Endometrial microvascular endothelial cells (primary cell): ENCODE measurements around the gene NRXN3. TPM values are rescaled to one million over a fixed set of nuclear protein-coding genes. Genes with fewer than 3 reads are reported as not detected.

Experiments used
- in situ Hi-C: cut with HindIII; loops from 2 replicates; pipeline ENCODE4 v1.10.0; 2017; ENCODE audit warnings: low sequenced_read_pairs, low pct_unique_long_range_greater_than_20kb; ENCODE audit errors: inconsistent ontology term
- total RNA-seq: library from RNA; depleted of rRNA; stranded (reverse); fragments of >200 nt; gene quantifications from one replicate; pipeline ENCODE4 v1.2.3, GENCODE V29; 2015; ENCODE audit errors: inconsistent ontology term

NRXN3 gene
- total RNA-seq, 1 donor from 2014 or later, result 0.09 TPM

DNA sequence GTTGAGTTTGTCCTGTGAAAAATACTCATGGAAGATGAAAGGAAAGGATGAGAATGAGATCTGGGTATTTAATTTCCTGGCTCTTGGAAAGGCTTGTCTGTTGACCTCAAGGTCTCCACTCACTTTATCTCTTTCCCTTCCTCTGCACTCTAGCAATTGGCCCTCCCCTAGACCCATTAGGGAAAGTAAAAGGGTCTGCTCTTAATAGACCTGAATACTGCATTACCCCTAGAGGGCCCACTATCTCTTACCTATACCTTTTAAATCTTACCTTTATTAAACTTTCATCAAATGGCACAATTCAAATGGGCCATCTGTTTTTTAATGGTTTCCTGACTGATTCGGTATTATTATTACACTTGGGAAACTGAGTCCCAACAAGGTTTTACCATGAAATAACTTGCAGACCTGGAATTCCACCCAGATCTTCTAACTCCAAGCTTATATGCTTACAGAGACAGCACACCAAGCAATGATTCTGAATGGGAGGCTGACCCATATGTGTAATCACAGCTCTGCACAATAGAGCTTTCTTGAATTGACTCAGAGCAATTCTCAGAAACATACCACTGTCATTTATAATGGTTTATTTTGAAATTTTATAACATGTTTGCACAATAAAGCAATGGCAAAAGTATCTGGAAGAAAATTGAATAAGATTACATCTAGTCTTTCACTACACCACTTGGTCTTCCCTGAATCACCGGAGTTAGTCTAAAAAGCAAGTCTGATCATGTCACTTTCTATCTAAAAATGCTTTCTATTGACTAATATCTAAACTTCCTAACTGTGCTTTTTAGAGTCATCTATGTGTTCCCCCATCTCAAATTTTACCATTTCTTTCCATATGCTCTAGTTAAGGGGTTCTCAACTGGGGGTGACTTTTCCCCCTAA, 618.5 kb downstream of the NRXN3 start:
- in situ Hi-C loops, result no loop called here

DNA sequence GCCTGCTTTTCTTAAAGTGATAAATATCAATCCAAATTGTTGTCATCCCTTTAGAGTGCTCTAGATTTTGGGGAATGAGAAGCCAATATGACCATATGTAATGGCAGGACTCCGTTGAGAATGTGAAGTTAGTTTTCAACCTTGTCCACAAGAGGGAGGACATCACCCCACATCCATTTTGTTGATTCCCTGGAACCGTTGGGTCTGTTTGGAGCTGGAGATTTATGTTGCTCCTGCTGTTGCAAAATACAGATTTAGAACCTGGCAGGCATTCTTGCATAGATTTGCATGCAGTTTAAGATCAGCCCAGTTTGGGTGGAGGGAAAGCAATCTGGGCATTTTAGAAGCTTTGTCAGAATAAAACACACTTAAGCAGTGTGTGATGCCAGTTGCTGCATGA, 620.1 kb downstream of the NRXN3 start:
- in situ Hi-C loops, result no loop called here

DNA sequence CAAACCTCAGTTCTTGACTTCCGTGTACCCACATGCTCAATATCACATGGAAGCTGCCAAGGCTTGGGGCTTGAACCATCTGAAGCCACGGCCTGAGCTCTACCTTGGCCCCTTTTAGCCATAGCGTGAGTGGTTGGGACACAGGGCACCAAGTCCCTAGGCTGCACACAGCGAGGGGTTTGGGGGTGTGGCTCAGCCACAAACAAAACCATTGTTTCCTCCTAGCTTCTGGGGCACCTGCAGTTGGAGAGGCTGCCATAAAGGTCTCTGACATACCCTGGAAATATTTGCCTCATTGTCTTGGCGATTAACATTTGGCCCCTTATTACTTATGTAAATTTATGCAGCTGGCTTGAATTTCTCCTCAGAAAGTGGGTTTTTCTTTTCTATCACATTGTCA, 628.6 kb downstream of the NRXN3 start:
- in situ Hi-C loops, result no loop called here

DNA sequence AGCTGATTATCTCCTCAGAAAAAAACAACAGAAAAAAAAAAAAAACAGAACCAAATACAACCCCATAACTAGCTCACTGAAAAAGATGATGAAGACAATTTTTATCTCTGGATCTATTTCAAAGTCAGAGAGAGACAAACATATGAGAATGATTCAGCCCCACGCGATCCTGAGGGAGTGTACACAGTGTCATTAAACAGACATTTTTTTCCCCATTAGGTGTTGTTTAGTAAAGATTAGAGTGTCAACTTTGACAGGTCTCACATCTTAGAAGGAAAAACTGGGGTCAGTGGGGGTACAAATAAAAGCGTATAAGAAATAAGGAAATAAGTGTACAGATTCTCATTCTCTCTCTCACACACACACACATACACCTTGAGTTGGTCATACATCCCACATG, 635.4 kb downstream of the NRXN3 start:
- in situ Hi-C loops, result no loop called here

GRCh38 chr14:78823035-78823434, 652.9 kb downstream of the NRXN3 start:
- in situ Hi-C loops, result no loop called here

DNA sequence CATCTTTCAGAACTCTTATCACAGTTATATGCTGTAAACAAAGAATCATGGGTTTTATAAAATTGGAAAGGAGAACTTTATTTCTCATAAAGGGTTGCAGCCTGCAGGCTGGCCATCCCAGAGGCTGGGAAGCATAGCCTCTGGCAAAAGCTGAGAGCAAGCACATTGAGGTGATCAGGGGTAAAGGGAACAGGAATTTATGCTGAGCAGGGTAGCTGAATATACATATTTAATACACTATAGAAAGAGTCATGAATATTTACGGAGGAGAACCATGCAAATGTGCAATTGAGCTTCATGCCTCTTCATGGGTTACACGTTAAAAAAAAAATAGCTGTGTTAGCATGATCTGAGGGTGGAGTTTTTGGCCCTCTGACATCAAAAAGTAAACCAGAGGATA, 653.3 kb downstream of the NRXN3 start:
- in situ Hi-C loops, result no loop called here

DNA sequence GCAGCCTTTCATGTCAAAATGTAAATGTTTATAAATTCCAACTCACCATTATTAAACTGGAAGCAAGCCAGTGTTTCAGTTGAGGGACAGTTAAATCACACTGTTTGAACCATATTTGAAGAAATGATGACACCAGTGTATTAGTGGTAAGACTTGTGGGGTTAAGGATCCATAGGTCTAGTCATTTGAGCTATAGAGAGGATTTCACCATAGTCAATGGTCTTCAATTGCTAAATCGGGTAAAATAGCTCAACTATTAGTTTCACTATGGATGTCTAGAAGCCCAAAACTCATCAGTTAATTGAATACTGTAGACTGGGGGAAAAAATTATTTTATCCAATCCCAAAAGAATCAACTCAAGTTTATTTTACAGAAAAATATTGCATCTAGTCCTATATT, 659.1 kb downstream of the NRXN3 start:
- in situ Hi-C loops, result no loop called here

GRCh38 chr14:78834766-78835451, 664.7 kb downstream of the NRXN3 start:
- in situ Hi-C loops, result no loop called here

GRCh38 chr14:78835909-78836308, 665.7 kb downstream of the NRXN3 start:
- in situ Hi-C loops, result no loop called here

DNA sequence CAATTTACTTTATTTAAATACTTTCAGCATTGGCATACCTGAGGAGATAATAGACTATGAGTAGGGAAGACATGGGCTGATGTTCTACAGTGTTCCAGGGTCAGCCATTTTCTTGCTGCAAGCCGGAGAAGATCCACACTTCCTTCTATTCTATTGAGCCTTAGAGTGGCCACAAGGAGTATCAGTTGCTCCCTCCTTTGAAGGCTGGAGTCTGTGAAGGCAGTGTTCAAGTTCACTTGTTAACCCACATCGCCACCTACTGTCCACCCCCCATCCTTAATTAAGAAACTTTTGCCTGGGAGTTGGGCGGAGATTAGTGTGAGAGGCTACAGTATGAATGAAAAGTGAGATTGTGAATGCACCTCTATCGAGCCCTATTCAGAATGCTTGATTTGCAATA, 666.6 kb downstream of the NRXN3 start:
- in situ Hi-C loops, result no loop called here

- in situ Hi-C loops, result no loop called here
Measured at GRCh38 chr14:78838959-78839358, 668.8 kb downstream of the NRXN3 start.

DNA sequence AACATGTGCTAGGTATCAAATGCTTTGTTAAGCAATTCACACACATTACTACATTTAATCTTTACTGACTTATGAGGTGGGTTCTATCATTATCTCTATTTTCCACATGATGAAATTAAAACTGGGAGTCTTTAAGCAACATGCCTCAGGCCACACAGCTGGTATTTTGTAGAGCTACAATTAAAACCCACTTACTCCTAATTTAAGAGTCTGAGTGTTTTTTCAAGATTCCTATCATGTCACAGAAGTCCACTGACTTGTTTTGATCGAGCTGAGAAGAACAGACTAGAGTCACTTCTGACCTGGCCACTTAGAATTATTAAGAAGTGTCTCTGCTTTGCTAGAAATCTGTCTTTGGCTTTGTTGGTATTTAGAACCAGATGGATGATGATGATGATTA, 670.7 kb downstream of the NRXN3 start:
- in situ Hi-C loops, result no loop called here

DNA sequence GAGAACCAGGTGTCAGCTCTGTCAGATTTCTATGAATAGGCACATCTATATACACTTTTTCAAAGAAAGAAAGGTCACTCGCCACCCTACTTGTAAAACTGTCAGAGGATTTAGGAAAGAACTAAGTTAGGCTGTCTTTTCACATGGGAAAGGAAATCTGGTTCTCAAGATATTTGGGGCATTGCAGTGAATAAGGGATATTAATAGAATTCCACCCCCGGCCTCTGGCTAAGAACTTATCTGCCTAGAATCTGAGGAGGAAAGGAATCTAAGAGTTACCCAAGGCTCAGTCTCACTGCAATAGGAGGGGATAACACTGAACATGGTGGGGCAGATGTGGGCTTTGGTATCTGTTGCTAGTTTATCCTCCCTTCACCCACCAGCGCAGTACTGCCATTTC, 677.6 kb downstream of the NRXN3 start:
- in situ Hi-C loops, result no loop called here

DNA sequence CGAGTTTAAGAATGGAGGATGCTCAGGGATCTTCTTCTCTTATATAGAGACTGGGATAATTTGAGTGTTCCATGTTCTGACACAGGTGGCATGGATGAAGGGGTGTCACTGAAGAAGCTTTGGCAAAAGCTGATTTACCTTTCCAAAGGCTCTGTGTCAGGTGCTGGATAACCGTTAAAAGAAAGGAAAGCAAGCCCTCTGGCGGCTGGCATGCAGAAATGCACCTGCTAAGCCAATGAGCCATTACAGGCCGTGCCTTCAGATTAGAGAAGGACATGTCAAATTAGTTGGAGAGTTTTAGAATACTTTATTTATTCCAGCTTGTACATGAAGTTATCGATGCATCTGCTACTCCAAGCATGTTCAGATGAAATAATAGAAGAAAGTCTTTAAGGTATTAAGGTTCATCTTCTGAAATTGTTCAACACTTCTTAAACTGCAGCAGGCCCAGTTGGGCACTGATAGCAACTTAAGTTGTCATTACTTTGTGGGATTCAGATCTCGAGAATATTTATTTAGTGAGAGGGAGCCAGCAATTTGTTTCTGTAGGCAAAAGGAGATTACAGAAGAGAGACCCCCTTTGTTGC, 678.2 kb downstream of the NRXN3 start:
- in situ Hi-C loops, result no loop called here

DNA sequence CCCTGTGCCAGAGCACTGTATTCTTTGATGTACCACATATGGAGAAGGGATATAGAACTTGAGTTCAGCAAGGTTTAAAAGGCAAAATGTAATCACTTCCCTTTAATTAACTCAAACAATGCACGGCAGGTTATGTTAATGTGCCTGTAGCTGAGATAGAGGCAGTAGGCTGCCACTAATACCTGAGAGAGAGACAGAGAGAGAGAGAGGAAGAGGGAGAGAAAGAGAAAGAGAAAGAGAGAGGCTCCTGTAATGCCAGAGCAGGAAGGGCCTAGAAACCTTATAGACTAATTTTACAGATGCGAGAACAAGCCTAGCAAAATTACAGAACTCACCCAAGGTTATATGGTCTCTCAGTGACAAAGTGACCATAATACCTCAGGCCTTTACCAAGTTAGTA, 679.8 kb downstream of the NRXN3 start:
- in situ Hi-C loops, result no loop called here

DNA sequence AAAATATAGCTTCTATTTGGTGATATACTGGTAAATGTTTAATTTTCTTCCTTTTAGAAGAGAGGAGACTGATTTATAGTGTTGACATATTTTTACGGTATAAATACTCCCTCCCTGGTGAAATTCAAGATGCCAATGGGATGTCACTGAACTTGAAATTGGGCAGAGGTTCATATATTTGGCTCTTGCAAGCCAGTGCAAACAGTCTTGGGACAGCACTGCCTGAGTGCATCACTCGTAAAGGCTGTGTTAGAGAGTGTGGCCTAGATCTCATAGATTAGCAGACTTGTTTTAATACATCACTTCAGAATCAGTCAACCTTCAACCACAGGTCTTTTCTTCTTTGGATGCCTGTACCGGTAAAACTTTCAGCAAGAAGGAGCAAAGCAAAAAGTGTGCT, 681.0 kb downstream of the NRXN3 start:
- in situ Hi-C loops, result no loop called here

GRCh38 chr14:78852040-78852439, 681.9 kb downstream of the NRXN3 start:
- in situ Hi-C loops, result no loop called here

- in situ Hi-C loops, result no loop called here
Measured at GRCh38 chr14:78857974-78858373, 687.8 kb downstream of the NRXN3 start.

- in situ Hi-C loops, result no loop called here
Measured at GRCh38 chr14:78863143-78863542, 693.0 kb downstream of the NRXN3 start.

- in situ Hi-C loops, result no loop called here
Measured at GRCh38 chr14:78872837-78873236, 702.7 kb downstream of the NRXN3 start.
